Amygdala (tissue), 56 donors: ENCODE measurements around the gene PHF21B.
A peak's percentile ranks its signal among the peaks of the same experiment; 100 is the strongest.
"Not testable (repeated sequence)": the region's sequence is repeated elsewhere in the genome, so short reads cannot be mapped to it uniquely, and the experiment has no call there.

Source experiments
- DNase-seq, 56 donors: peaks; one replicate each; lab custom pipeline; 2025; lab: John Stamatoyannopoulos, UW

The PHF21B gene

GRCh38 chr22:44965171-44965570 is 44.6 kb downstream of the PHF21B start:
- DNase-seq: no peak

DNA sequence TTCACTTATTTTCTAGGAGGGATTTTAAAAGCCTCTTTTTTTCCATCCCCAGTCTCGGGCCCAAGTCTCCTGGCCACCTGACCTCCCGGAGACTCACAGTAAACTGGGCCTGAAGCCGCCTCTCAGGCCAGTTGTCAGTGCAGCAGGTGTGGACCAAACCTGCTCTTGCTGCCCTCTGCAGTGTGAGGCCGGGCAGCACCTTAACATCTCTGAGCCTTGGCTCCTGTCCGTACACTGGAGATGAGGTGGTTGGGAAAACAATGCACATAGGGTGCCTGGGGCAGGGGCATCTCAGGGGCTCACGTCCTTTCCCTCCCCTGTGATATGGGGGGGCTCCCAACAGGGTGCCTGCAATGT is 45.1 kb downstream of the PHF21B start:
- DNase-seq: no peak

- DNase-seq: no peak
Observed at GRCh38 chr22:44963832-44964721, 45.7 kb downstream of the PHF21B start.

- DNase-seq: no peak
Observed at GRCh38 chr22:44962741-44963454, 46.9 kb downstream of the PHF21B start.

DNA sequence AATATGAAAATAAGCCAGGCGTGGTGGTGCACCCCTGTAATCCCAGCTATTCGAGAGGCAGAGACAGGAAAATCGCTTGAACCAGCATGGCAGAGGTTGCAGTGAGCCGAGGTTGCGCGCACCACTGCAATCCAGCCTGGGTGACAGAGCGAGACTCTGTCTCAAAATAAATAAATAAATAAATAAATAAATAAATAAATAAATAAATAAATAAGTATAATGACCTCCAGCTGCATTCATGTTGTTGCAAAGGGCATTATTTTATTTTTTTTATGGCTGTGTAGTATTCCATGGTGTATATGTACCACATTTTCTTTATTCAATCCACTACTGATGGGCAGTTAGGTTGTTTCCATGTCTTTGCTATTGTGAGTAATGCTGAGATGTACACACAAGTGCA is 48.1 kb downstream of the PHF21B start:
- DNase-seq: not testable (repeated sequence)

- no peak for DNase-seq
Observed at GRCh38 chr22:44956840-44957767, 52.7 kb downstream of the PHF21B start.

DNA sequence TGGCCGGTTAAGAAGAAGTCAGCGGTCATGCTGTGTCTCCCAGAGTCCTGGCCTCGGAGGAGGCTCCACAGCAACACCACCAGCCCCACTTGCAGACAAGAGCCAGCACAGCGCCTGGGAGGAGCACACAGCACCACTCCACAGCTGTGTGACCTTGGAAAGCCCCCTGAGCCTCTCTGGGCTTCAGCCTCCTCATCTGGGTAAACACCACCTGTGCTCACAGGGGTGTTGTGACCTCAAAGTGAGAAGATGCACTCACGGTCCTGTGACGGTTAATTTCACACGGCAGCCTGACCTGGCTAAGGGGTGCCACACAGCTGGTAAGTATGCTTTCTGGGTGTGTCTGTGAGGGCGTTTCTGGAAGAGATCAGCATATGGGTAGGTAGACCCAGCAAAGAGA is 54.7 kb downstream of the PHF21B start:
- no peak for DNase-seq

- DNase-seq: no peak
Observed at GRCh38 chr22:44954149-44954548, 55.7 kb downstream of the PHF21B start.

DNA sequence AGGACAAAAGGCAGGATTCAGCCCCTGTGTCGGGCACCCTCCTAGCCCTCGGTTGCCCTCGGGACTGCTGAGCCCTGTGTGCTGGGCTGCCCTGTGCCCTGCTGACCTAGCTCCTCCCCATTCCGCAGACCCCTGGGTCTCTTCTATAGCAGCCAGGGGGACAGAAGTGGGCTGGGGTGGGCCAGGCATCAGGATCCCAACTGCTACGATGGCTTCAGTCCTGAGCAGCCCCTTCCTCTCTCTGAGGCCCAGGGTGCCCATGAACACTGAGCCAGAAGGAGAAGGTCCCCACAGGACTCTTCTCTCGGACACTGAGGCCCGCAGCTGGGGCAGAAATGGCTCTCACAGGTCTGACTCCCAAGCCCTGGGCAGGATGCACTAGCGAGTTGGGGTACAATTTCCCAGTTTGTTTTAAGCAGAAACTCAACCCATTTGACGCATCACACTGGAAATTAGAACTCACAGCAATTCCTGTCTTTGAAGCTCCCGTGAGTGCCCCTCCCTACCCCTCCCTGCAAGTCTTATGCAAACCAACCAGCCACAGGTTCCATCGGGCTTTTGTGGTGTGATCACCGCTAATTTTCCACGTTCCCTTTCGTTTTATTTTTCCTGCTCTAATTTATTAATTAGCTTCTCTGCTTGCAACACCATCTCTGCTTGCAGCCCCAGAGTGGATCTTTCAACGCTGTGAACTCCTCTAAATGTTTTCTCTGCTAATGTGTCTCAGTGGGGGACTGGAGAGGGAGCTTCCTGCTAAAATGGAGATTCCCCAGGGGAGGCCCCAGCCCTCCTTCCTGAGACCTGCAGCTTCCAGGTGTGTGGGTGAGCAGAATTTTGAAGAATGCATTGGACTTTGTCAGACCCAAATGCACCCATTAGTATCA is 56.7 kb downstream of the PHF21B start:
- DNase-seq: no peak

DNA sequence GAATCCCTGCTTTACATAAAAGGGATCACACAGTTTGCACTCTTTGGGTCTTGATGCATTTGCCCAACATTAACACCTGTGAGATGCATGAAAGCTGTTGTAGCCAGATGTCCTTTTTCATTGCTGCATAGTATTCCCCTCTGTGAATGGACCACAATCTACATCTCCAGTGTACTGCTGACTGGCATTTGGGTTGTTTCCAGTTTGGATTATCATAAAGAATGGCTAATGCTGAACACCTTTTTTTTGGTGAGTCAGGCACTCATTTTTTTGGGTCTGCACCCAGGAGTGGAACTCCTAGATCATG is 58.3 kb downstream of the PHF21B start:
- no peak for DNase-seq

- no peak for DNase-seq
Observed at GRCh38 chr22:44950806-44951509, 58.8 kb downstream of the PHF21B start.

GRCh38 chr22:44947846-44948245 is 62.0 kb downstream of the PHF21B start:
- DNase-seq: no peak

DNA sequence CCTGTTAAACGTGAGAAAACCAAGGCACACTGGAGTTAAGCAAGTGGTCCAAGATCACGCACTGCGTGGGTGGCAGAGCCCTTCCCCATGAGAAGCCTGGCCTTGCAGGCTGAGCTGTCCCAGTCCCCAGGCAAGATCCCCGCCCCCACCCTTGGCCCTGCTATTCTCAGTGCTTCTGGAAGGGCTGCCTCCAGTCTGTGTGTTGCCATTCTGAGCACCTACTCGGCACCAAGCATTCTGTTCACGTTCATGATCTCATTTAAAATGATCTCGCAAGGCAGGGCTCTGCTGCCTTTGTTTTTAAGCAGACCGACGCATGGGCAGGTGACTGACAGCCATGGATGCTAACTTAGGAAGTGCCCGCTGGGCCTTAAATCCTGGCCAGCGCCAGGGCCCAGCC is 62.8 kb downstream of the PHF21B start:
- DNase-seq: peak in 27 of 56 donors; percentile 9 to 69 (median 34)

- DNase-seq: no peak
Observed at GRCh38 chr22:44944883-44945601, 64.8 kb downstream of the PHF21B start.

GRCh38 chr22:44943701-44944324 is 66.0 kb downstream of the PHF21B start:
- no peak for DNase-seq

GRCh38 chr22:44942979-44943700 is 66.7 kb downstream of the PHF21B start:
- DNase-seq: no peak

GRCh38 chr22:44942056-44942455 is 67.7 kb downstream of the PHF21B start:
- DNase-seq: no peak

DNA sequence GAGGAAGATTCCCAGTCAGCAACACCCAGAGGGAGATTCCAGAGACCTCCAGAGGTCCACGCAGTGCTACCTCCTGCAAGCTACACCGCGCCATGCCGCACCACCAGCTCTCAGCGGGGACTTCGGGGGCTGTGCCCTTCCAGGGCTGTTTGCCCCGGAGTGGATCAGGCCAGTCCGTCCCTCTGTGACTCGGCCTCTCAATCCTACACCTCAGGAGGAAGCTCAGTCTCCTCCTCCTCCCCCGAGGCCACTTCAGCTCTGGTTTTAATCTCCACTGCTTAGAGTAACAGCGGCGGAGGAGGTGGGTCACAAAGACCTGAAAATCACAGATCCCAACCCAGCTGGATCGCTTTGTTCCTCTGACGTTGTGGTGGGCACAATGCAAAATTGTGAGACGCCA is 68.6 kb downstream of the PHF21B start:
- no peak for DNase-seq
